Esophagus mucosa (tissue), 1 donor: ENCODE measurements around the gene ARRB1. TPM values are rescaled to one million over a fixed set of nuclear protein-coding genes. Genes with fewer than 3 reads are reported as not detected.
"Not testable (repeated sequence)": the region's sequence is repeated elsewhere in the genome, so short reads cannot be mapped to it uniquely, and the experiment has no call there.

Experiments used
- ATAC-seq: fragments of 200-7000 bp; cut with Tn5 transposase; one replicate; pipeline ENCODE4 v1.9.1; 2020
- total RNA-seq: library from RNA; stranded (reverse); gene quantifications from one replicate; pipeline ENCODE4 v1.2.4, GENCODE V29; 2023
- donor health status: DM: yes; HTN: yes; CAD: no.

The ARRB1 gene
- total RNA-seq, 1 donor from 2014 or later, result 7.6 TPM

DNA sequence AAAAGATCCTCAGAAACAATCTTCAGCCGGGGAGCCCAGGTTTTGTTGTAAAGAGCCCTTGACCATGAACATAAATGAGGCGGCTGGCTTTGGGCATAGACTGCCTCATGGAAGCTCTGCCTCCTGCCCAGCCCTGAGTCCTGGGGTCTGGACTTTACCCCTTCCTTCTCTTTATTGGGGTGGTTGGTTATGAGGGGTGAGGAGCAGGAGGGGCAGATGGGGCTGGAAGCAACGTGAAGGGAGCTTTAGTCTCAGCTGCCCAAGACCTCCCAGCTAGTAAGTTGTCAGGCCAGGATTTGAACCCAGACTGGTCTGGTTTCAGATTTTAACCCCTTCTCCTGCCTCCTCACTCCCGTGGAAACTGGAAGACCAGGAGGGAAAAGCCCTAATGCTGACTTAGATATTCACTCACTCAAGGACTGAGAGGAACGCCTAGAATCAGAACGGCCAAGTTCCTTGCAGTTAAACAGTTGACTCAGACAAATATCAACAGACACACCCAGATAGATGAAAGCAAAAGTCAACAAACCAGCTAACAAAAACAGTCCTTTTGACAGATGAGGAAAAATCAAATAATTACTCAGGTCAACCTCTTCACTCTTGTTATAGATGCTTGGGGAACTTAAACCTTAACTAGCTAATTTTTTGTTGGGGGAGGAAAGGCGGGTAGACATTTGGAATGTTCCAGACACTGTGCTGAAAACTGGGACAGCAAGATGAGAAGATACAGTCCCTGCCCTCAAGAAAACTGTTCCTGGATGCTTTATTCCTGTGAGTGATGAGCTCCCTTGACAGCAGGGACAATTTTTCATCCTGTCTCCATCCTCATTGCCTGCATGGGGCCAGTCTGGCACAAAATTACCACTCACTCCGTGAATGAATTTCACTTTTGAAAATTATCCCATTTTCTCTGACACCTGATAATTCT lies 20.8 kb upstream of the ARRB1 start:
- peak; percentile 79 for ATAC-seq

DNA sequence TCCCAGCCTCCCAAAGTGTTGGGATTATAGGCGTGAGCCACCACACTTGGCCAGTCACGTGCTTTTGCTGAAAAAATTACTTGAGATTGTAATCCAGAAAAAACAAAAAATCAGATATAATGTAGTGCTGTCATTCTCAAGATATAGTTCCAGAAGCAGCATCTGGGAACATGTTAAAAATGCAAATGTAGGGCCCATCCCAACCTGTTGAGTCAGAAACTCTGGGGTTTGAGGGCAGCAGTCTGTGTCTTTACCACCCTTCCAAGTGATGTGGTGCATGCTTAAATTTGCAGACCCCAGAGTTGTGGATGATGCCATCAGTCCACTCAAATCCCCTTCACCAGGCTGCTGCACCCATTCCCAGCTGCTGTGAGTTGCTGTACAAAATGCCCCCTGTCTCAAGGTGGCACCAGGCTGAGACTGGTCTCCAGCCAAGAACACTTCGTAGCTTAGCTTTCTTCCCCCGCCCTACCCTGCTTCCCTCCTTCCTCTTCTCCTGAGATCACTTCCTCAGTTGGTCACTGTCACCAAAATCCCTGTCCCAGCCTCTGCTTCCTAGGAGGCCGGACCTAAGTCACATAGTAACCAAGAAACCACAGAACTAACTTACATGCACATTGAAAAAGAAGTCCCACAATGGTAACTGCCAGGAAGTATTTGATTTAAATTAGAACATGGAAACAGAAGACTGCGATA lies 18.2 kb upstream of the ARRB1 start:
- no peak for ATAC-seq

DNA sequence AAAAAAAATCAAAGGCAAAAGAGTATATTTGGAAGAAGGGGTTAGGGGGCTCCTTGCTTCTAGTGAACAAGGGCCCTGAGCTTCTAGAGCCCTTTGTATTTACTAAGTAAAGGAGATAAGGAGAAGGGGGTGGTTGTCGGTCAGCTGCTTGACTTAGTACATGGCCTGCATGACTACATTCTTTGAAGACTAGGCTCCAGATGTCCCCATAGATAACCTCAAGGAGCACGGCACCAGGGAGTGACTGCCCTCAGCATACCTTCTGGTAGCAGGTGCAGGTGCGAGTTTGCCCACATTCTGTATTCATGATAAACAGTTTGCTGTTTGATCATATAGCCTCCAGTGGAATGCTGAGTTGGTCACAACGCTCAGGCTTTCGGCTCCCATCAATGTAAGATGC lies 15.4 kb upstream of the ARRB1 start:
- not testable (repeated sequence) for ATAC-seq

DNA sequence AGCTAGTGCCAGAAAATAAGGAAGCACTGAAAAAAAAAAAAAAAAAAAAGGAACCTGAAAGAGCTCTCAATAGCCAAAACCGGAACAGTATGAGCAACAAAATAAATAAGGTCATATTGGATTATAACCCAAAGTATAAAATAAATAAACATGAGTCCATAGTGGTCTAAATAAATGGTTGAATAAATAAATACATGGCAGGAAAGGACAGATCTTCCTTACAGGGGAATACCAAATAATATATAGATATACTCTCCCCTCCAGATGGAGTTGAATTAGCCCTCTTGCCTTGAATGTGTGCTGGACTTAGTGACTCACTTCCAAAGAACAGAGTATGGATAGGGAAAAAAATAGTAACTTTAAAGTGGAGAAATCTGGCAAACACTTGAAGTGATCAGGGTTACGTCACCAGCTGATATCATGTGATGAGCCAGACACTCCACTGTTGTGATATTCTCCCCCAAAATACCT lies 14.3 kb upstream of the ARRB1 start:
- no peak for ATAC-seq

DNA sequence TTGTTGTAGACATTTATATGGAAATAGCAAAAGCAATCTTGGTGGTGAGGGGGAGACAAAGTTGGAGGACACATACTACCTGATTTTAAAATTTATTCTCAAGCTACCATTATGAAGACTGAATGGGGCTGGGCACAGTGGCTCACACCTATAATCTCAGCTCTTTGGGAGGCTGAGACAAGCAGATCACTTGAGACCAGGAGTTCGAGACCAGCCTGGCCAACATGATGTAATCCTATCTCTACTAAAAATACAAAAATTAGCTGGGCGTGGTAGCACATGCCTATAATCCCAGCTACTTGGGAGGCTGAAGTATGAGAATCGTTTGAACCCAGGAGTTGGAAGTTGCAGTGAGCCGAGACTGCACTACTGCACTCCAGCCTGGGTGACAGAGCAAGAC lies 10.8 kb upstream of the ARRB1 start:
- not testable (repeated sequence) for ATAC-seq

DNA sequence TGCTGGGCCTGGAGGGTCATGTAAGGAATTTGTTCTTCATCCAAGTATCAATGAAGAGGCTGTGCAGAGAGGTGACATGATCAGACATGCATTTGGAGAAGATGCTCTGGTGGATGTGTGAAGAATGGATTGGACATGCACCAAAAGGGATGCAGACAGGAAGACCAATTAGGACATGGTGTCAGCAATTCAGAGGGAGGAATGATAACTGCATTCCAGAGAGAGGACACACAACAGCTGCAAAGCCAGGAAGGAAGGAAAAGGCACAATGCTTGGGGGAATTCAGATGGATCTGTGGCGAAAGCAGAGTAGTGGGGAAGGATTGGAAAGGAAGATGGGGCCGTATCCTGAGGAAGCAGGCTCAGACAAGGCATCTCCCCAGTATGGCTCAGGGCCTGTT lies 5.2 kb upstream of the ARRB1 start:
- ATAC-seq, result no peak

DNA sequence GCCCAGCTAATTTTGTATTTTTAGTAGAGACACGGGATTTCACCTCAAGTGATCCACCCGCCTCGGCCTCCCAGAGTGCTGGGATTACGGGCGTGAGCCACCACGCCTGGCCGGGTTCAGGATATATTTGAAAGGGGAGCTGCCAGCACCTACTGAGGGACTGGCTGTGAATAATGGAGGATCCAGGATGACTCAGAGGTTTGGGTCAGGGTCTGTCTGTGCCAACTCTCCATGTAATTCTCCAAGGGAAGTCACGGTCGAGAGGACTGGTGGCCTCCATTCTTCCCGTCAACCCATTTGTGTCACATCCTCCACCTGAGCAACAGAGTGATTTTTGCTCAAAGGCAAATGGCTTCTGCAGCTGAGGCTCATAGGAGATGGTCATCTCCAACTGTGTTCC lies 3.6 kb upstream of the ARRB1 start:
- ATAC-seq, result no peak

DNA sequence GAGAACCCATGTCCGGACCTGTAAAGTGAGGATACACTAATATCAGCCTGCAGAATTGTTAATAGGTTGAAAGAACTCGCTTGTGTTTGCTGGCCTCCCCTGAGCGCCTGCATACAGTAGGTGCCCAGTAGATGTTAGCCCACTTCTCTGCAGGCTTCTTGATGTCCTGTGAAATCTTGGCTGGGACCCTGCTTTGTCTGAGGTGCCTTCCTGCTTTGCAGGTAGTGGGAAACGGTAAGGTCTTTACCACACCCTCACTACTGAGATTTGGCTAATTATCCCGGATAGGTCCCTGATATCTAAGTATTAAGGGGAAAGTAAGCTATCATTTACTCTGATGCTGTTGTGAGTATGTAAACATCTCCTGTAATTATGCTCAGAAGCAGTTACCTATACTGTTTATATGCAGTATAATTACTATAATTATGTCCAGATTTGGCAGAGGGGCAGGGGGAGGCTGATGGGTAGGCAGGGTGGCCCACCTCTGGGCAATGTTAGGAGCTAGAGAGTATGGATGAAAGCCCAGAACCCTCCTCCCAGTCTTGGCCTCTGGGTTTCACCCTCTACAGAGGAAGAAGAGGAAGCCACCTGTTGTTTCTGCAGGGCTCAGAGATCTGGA lies 1.2 kb upstream of the ARRB1 start:
- ATAC-seq, result no peak

DNA sequence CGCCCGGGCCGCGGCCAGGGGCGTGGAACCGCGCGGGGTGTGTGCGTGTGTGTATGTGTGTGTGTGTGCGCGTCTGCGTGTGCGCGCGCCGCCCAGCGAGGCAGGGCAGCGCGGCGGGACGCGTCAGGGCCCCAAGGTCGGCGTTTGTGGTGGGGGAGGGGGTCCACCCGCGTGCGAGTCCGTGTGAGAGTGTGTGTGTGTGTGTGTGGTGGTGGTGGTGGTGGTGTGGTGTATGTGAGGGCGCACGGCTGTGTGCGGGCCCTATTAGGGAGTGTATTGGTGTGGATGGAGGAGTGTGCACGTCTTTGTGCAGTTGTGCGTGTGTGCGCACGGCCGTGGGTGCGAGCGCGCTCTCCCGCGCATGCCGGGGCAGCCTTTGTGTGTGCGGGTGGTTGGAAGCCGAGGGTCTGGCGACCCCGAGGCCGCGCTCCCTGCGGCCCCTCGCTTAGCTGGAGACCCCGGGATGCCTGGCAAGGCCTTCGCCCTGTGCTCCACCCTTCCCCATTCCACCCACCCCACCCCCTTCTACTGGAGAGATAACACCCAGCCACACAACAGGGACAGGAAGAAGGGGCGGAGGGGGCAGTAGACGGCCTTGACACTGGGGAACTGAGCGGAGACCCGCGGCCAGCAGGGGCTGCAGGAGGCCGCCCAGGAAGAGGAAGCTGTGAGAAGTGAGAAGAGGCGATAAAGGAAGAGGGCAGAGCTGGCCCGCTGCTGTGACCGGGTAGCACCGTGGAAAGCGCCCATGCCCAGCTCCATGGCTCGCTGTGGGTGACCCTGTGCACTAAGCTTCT lies 528 bp upstream of the ARRB1 start:
- peak; percentile 70 for ATAC-seq

DNA sequence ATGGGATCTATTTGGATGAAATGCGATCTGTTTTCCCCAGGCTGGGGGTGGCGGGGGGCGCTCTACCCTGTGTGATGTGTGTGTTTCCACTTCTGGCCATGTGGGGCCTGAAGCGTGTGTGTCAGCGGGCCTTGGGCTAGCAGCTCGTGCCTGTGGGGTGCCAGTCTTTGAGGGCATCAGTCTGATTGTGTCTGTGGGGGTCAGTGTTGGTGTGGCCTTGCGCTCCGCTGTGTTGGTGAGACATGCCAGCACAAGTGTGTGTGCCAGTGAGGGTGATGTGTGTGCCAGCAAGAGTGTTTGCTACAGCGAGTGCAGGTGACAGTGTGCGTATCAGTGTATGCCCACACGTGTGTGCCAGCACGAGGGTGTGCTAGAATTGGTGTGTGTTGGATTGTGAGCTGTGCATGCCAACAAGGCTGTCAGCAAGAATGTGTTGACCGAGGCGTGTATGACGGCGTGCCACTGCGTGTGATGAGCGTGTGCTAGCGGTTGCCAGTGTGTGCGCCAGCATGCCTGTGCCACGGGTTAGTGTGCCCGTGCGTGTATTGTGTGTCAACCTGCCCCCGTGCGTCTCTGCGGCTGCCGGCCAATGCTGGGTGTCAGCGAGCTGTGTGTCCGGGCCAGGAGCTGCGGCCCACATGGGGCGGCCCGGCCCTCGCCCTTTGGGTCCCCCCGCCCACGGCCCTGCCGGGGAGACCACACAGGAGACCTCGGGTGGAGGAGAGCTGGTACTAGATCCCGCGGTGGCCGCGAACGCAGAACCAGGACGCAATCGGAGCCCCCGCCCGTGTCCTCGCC lies 519 bp downstream of the ARRB1 start:
- peak; percentile 64 for ATAC-seq

DNA sequence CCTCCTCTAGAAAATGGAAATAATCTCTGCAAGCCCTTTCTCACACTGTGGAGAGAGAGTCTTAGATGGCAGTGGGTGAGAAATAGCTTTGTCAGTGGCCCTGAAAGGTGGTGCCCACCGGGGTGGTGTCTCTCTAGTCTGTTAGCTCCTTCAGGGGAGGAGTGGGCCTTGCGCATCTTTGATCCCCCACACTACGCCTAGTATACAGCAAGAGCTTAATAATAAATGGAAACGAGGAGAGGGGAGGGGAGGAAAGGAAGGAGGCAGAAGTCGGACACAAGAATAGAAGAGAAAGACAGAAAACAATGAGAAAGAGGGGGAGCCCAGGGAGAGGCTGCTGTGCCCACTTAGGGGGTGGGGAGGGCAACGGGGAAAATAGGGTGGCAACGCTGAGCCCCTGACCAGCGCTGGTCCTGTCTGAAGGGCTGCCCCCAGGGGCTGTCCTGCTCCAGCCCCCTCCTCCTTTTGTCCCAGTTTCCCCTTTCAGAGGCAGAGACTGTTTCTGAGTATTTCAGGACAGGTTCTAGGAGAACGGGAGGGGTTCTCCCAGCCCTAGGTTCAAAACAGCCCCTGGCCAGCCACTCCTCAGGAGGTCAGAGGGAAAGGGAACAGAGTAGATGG lies 1.2 kb downstream of the ARRB1 start:
- no peak for ATAC-seq

DNA sequence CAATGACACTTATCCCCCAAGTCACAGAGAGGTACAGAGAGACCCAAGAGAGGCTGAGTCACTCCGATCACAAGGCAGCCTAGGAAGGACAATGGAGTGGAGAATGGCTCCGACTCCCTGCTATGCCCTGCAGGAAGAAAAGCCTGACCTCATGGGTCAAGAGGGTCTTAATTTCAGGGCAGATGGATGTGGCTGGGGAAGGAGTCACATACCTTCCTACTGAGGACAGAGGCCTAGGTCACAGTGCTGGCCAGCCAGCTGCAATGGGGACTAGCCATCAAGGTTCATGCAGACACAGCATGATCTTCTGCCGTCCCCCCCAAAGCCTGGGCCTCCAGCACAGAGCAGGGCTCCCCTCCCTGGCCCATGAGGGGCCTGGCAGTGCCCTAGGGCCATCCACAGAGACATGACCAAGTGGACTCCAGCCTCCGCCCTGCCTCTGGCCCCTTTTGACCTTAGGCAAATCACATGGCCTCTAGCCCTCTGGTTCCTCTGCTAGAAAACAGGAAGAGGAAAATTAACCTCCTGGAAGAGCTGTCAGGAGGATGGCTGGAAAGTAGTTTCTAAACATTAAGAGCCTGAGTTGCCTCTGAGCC lies 1.8 kb downstream of the ARRB1 start:
- no peak for ATAC-seq

DNA sequence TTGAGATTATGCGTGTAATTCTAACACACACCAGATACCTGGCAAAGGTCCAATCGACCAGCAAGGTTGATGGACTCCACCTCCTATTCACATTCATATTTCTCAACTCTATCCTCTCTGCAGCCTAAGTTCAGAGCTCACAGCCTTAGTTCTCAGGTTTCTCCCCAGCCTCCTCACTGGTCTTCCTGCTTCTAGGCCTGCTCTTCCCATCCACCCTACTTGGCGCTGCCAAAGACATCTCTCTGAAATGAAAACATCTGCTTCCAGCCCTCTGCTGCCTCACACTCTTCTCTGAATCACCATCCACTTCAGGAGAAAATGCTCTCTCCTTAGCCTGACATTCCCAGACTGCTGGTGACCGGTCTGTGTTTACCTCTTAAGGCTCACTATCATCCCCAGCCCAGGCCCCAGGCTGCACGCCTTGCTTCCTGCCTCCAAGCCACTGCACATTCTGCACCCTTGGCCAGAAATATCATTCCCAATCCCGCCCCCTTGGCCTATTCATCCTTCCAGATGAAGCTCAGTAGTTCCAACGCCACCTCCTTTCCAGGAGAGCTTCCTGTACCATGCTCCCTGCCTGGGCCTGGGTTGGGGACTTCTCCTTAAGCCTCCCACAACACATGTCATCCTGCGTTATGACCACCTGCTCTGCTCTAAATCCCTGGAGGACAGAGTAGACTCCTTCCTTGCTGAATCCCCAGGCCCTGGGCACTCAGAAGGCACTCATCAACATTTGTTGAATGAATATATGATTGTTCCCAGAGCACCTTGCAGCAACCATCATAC lies 3.5 kb downstream of the ARRB1 start:
- no peak for ATAC-seq

DNA sequence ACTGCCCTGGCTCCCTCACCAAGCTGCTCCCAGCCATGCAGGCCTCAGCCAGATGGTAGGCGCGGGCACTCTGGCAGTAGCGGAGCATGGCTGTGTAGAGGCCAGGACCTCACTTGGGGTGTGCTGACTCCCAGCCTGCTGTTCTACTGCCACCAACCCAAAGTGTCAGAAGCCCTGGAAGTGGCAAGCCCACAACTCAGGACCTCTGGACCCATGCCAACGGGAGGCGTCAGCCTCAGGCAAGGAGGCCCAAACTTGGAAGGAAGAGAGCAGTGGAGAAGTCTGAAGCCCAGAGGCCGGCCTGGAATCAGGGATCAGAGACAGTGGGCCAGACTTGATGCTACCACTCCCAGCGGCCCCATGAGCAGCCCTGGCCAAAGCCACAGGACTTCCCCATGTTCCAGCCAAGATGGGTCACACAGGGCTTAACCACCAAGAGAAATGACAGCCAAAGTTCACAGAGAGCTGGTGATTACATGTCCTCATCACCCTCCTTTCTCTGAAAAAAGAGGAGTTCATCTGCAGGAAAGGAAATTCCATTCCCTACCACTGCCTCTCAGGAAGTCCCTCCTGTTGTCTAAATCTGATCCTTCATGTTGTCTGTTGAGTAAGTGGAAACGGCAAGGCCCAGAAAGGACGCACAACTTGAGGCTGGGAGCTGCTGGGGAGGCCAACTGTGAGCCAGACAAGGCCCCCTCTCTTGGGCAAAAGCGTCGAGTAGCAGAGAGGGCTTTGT lies 4.4 kb downstream of the ARRB1 start:
- ATAC-seq, result no peak

DNA sequence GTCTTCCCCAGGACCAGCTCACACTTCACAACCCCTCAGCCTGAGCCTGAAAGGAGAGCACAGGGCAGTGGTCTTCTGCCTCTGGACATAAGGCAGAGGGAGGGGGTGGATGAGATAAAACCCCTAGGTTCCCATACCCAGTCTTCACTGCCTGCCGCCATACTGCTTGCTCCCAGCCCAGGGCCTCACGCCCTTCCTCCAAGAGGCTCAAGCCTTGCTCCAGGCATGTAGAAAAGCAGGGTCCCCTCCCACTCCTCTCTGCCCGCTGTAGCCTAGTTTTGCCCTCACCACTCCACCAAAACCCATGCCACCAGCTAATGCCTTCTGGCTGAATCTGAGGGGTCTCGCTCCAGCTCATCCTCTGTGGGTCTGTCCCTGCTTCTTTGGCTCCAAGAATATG lies 5.2 kb downstream of the ARRB1 start:
- no peak for ATAC-seq

DNA sequence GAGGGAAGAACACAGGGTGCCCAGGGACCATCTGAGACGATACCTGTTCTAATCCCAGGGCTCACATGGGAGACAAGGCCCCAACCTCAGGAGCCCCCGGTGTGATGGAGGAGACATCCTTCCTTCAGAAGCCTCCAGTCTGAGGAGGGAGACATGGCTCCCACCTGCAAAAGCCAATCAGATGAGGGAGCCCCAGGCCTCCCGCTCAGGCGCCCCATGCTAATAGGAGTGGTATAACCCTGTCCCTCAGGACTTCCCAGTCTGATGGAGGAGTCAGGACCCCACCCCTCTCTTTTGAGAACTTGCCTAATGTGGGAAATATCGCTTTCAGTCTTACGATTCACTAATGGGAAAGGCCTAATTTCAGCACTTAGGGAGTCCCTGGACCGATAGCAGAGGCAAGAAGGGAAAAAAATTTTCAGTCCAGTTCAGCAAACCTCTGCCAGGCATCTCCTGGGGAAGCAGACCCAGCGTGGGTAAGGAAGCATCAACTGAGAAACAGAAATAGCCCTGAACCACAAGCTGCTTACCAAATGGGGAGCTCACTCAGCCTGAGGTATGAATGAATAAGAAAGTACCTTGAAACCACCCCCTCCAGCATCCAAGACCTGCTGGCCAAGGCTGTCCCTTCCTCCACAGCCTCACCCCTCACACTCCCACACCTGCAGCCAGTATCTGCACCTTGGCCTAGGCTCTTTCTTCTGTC lies 5.9 kb downstream of the ARRB1 start:
- no peak for ATAC-seq

DNA sequence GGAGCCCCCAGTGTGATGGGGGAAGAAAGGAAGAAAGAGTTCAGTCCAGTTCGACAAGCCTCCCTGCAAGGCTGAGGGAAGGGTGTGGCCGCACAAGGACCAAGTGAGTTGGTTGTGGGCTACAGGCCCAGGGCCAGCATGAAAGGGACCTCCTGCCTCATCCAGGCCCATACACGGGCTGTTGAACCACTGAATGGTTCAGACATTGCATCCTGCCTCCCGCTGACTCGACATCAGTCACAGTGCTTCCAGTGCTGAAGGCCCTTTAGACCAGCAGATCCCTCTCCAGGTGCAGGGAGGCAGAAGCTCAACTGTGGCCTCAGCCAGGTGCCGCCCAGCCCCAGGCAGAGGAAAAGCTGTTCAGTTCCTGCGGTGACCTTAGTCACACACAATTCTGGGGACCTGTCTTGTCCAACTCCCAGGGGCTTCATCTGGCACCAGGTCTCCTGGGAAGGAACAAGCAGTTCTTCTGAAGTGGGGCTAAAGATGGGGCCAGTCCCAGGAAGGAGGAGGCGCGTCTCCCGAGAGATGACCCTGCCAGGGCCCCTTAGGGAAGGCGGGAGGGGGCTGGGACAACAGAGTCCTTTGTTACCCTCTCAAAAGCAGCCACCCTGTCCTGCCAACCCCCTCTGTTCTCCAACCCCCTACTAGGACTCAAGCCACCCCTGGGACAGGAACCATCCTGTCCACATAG lies 6.6 kb downstream of the ARRB1 start:
- no peak for ATAC-seq

DNA sequence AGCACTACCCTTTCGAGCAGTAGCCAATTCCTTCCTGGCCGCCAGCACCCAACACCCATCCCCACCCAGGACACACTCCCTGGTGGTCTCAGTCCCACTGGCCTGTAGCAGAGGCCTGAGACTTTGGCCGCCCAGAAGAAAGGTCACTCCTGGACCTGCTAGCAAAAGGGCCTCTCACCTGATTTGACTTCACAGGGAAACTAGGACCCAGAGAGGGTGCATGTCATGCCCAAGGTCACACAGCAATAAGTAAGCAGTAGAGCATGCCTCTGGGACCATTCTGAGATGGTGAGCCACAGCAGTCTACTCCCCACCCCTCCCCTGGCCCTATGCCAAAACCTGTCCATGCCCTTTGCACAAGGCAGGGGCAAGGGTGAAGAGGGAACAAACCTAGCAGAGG lies 7.3 kb downstream of the ARRB1 start:
- ATAC-seq, result no peak
